DOHH2 (cell line): ENCODE measurements around the gene RFC3.

Experiments used
- EZH2phosphoT487 ChIP-seq: fragments of 200-600 bp; sonication (generic); IDR thresholded peaks from 2 replicates; pipeline ENCODE4 v1.6.1; 2017; ENCODE audit warnings: borderline replicate concordance, mild to moderate bottlenecking, antibody characterized with exemption, low read length, moderate library complexity, mixed read lengths
- TF ChIP-seq, protein P1 (sequence below): fragments of 200-600 bp; sonication (generic); IDR thresholded peaks from one replicate; pipeline ENCODE4 v1.5.1; 2014; ENCODE audit warnings: antibody characterized with exemption, mild to moderate bottlenecking, low read depth, low read length; ENCODE audit not compliant: poor library complexity, severe bottlenecking

DNA sequence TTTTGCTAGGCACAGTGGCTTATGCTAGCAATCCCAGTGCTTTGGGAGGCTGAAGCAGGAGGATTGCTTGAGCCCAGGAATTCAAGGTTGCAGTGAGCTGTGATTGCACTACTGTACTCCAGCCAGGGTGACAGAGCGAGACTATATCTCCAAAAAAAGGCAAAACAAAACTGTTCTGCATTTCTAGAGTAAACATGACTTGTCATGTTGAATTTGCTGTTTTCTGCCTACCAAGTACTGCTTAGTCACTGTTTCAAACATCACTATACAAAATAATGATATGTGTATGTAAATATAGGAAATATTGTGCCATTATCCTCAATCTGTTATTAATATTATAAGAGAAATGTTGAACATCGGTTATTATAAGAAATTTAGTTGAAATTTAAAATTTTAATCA lies 9.2 kb downstream of the RFC3 start:
- TF ChIP-seq, protein P1, sequence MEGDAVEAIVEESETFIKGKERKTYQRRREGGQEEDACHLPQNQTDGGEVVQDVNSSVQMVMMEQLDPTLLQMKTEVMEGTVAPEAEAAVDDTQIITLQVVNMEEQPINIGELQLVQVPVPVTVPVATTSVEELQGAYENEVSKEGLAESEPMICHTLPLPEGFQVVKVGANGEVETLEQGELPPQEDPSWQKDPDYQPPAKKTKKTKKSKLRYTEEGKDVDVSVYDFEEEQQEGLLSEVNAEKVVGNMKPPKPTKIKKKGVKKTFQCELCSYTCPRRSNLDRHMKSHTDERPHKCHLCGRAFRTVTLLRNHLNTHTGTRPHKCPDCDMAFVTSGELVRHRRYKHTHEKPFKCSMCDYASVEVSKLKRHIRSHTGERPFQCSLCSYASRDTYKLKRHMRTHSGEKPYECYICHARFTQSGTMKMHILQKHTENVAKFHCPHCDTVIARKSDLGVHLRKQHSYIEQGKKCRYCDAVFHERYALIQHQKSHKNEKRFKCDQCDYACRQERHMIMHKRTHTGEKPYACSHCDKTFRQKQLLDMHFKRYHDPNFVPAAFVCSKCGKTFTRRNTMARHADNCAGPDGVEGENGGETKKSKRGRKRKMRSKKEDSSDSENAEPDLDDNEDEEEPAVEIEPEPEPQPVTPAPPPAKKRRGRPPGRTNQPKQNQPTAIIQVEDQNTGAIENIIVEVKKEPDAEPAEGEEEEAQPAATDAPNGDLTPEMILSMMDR, result no peak
- TF ChIP-seq EZH2phosphoT487, result no peak
